Measurements from ENCODE around the gene KNL1.

GRCh38 chr15:40600956-40601355 is 6.9 kb downstream of the KNL1 start:
- TF ChIP-seq CTCF (conservative IDR thresholded peaks at IDR 0.05) (no peak), ZFX (IDR thresholded peaks at IDR 0.05) (no peak)

All from C4-2B (cell line).